ENCODE measurements around the gene DGCR2.
A peak's percentile ranks its signal among the peaks of the same experiment; 100 is the strongest.
"Not testable (repeated sequence)": the region's sequence is repeated elsewhere in the genome, so short reads cannot be mapped to it uniquely, and the experiment has no call there.

The DGCR2 gene

DNA sequence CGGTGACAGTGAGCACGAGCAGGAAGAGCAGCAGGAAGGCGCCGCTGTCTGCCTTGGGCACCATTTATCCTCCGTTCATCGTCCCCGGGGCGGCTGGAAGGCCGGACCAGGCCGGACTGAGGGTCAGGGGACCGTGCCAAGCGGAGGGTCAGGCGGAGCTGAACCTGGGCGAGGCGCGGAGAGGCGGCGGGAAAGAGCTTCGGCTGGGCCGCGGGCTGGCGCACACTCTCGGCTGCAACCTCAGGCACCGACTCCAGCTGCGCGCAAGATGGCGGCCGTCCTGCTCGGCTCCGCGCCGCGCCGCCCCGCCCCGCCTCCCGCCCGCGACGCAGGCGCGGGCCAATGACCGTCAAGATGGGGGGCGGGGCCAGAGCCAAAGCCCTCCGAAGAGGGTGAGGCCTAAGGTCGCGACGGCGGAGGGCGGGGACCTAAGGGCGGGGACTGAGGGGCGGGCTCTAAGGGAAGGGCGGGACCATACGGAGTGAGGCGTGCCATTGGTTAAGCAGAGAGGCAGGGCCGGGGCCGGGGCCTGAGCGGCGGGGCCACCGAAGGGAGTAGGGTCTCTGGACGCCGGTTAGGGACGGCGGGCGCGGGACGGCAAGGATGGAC lies at the start of gene DGCR2:
TSS of gene DGCR2 (minus strand) at position 270 of the 609 bp plus-strand sequence. CDS start at position 64, 206 bp downstream.
- DNase-seq (ENCODE audit: low spot score) = peak; percentile 95

GRCh38 chr22:19169947-19170318 lies 47.7 kb upstream of the DGCR2 start:
- DNase-seq (ENCODE audit: low spot score) = no peak

DNA sequence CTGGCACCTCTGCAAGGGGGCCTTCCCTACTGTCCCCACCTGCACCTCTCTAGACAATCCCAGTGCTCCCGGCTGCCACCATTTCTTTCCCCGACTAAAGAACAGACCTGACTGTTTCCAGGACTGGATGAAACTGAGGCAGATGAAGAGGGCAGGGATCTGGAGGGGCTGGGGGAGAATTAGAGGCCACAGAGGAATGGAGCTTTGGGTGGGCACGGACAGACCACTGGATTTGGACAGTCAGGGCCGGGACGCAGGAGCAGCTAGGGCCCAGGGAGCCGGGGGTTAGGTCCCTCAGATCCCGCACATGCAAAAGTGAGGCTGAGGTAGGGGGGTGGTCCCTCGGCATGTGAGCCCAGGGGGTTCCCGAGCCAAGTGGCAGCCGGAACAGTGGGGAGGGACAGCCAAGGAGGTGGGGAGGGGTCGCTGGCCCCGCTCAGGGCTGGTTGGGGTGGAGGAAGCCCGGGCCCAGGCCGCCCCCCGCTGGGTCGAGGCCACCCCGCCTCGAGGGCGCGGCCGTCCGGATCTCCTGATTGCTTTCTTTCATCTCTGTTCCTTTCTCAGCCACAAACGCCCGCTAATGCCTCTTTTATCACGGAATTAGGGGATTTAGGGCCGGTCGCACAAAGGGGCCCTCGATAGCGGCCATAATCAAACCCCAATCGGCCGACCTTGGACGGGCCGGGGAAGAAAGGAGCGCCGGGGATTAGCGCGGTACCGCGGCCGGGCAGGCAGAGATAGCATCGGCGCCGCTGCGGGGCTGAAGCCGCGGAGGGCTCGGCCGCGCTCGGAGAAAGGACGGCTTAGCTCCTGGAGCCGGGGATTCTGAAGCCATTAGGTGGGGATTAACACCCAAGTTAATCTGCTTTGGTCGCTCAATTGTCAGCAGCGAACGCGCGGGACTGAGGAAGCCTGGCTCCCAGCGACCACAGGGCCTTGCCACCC lies 47.1 kb upstream of the DGCR2 start:
- DNase-seq (ENCODE audit: low spot score) = no peak

DNA sequence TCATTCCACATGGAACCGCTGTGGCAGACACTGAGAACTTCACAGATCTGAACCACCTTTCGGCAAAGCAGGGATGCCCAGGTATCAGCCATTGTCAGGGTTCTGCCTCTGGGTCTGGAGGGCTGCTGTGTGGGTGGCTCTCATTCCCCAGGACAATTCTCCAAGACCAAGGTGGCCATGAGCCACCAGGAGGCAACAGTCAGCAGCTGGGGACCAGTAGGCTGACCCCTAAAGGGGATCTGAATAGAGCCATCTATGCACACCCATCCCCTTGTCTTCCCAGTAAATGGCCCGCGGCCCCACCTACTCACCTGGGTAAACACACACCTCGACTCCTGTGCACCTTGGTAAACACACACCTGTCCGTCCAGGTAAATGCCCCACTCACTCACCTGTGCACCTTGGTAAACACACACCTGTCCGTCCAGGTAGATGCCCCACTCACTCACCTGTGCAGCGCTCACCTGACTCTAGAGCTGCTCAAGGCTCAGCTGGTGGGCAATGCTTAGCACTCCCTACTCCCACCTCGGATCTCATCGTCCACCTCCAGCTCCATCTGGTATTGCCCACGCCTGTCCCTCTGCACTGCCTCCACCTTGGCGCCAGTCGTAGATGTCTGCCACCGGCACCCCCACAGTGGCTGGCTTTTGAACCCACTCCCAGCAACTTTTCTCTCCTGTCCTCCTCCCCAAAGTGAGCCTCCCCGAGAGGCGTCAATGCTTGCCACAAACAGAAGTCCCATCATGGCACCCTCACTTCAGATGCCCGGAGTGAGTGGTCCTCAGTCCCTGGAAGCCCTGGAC lies 46.1 kb upstream of the DGCR2 start:
- no peak for DNase-seq (ENCODE audit: low spot score)

GRCh38 chr22:19167106-19167869 lies 45.1 kb upstream of the DGCR2 start:
- no peak for DNase-seq (ENCODE audit: low spot score)

GRCh38 chr22:19166421-19166820 lies 44.2 kb upstream of the DGCR2 start:
- no peak for DNase-seq (ENCODE audit: low spot score)

GRCh38 chr22:19164425-19164824 lies 42.2 kb upstream of the DGCR2 start:
- no peak for DNase-seq (ENCODE audit: low spot score)

GRCh38 chr22:19158649-19159048 lies 36.4 kb upstream of the DGCR2 start:
- not testable (repeated sequence) for DNase-seq (ENCODE audit: low spot score)

- not testable (repeated sequence) for DNase-seq (ENCODE audit: low spot score)
These were observed 33.9 kb upstream of the DGCR2 start for GRCh38 chr22:19156109-19156508.

DNA sequence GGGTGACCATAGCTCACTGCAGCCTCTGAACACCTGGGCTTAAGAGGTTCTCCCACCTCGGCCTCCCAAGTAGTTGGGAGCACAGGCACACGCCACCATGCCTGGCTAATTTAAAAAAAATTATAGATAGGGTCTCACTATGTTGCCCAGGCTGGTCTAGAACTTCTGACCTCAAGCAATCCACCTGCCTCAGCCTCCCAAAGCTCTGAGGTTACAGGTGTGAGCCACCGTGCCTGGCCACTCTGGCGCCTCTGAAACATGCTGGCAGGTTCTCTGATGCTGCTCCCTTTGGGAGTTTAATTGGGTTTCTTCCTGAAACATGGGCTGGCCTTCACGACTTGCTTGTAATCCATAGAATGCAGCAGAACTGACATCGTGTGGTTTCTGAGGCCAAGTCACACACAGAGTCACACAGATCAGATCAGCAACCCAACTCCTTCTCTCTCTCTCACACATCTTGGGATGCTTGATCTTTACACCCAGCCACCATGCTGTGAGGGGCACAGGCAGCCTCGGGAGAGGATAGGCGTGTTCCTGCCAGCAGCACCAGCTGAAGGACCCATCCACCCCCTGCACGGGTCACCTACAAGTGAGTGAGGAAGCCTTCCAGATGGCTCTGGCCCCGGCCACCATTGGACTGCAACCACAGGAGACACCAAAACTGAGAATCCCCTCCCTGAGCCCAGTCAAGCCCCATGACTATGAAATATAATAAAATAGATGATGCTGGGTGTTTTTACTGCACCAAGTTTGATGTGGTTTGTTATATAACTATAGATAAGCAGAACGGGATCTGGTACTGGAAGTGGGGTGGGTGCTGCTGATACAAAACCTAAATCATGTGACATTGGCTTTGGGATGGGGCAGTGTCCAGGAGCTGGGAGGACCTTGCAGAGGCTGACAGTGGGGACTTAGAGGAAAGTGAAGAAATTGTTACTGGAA lies 31.0 kb upstream of the DGCR2 start:
- DNase-seq (ENCODE audit: low spot score) = no peak

DNA sequence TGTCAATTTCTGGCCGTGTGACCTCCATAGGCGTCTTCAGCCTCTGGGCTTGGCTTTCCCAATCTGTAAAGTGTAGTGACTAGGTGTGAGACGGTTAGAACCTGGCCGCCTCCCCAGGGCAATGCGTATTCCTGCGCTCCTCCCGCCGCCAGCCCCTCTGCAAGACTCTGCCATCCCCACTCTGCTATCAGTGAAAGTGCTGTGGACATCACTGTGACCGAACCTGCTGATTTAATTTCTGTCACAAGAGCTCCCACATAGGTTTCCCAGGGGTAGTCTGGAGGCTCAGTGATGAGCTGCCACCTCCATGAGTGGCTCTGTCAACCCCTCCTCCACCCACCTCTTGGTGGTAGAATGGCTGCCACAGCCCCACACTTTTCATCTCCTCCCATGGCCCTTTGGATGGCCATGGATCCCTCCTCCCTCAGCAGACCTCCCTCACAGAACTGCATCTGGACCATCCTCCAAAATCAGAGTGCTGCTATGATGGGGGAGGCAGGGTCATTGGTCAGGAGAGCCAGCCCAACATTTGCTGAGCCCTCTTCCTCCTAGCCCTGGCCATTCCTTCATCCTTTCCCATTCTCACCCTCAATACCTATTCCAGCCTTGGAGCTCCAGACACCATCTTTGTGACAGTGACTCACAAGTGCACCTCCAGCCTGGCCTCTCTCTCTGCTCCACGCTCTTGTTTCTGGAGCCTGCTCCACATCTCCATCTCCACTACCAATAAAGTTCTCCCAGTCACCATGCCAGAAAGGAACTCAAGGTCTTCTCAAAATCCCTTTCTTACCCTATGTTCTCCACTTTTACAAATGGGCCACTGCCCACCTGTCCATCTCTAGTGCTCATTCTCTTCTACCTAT lies 29.3 kb upstream of the DGCR2 start:
- no peak for DNase-seq (ENCODE audit: low spot score)

GRCh38 chr22:19150482-19151328 lies 28.5 kb upstream of the DGCR2 start:
- no peak for DNase-seq (ENCODE audit: low spot score)

DNA sequence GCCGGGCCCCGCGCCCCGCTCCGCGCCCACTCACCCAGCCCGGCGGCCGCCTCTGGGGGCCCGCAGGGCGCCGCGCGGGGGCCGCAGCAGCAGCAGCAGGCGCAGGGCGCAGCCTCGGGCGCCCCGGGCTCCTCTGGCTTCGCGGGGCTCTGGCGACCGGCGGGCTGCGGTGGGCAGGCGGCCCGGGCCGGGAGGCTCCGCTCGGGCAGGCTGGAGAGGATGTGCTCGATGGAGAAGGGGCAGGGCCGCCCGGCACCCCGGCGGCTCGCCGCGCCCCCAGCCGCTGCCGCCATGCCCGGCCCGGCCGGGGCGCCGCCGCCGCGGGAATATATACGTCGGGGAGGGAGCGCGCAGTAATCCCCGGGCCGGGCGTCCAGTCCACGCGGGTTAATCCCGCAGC lies 27.8 kb upstream of the DGCR2 start, which contains the start of gene GSC2:
TSS of gene GSC2 (minus strand) at position 302 of the 400 bp plus-strand sequence. CDS start at position 293, 9 bp downstream.
- DNase-seq (ENCODE audit: low spot score) = no peak

- peak; percentile 33 for DNase-seq (ENCODE audit: low spot score)
These were observed 27.1 kb upstream of the DGCR2 start for GRCh38 chr22:19149047-19149883.

GRCh38 chr22:19148417-19149046 lies 26.3 kb upstream of the DGCR2 start:
- no peak for DNase-seq (ENCODE audit: low spot score)

DNA sequence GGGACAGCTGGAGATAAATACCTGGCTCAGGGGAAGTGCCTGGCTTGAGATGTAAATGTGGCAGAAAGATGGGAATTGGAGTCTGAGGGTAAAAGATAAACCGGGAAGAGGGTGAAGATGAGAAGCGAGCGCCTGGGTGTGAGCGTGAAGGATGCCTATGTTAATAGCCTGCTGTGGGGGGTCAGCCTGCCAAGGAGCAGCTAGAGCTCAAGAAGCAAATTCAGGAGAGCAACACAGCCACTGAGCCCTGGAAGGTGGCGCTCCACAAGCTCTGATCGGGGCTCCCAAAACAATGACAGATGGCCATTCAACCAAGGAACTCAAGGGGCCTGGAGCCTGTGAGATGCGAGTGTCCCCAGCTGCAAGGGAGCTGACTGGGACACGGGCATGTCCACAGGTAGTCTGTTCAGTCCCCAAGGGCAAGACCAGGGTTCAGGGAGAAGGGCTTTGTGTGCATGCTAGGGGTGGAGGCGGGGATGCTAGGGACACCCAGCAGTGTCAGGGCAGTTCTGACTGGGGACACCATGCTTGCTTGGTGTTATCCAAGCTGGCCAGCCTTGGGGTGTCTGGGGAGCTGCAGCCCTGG lies 25.1 kb upstream of the DGCR2 start:
- DNase-seq (ENCODE audit: low spot score) = no peak

Data from CD4-positive, alpha-beta T cell treated with Interleukin-6 at 100 ng/mL for 8 hours (primary cell).